ENCODE results near the gene IGSF10.

DNA sequence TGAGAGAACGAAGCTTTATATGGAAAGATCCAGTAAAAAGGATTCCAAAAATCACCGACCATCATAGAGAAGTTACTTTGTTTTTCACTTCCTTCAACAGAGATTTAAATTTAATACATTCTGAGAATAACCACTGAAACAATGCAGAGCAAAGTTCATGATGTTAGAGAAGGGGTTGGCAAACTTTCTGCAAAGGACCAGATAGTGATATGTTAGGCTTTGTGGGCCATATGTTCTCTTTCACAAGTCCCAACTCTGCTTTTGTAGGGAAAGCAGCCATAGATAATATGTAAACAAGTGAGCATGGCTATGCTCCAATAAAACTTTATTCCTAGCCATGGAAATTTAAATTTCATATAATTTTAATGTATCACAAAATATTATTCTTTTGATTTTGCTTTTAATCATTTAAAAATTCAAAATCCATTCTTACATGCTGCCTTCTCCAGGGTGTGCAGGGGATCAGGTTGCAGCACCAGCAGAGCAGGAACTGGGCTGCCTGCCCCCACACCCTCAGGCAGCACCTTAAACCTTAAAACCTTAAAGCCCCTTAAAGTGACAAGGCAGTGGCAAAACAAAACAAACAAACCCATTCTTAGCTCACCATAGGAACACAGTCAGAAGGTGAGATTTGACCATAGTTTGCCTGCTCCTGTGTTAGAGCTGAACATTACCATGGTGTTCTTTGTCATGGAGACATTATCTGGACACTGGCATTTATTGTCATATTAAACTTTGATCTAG is 16.9 kb upstream of the IGSF10 start:
- TF ChIP-seq PPARA (CRISPR knock-in tag; IDR thresholded peaks at IDR 0.05; ENCODE audit: borderline replicate concordance) = no peak
- no peak for TF ChIP-seq SNAI2 (CRISPR knock-in tag; IDR thresholded peaks at IDR 0.05)
- no peak for TF ChIP-seq TOX (CRISPR knock-in tag; IDR thresholded peaks at IDR 0.05; ENCODE audit: borderline replicate concordance)
- no peak for TF ChIP-seq ZNF565 (CRISPR knock-in tag; conservative IDR thresholded peaks at IDR 0.05; ENCODE audit: low read depth)
